Neuronal stem cell (in vitro differentiated cells): Measurements from ENCODE around the gene CD200R1L.

Experiments used
- DNase-seq: peaks from one replicate; pipeline ENCODE4 v3.0.0-alpha.2; 2013; ENCODE audit warnings: low spot score
- H2AFZ ChIP-seq: one replicate; pipeline ENCODE4 v1.6.1; 2013; ENCODE audit warnings: mild to moderate bottlenecking, low read length, inconsistent platforms
- H2AK5ac ChIP-seq: 2 replicates; pipeline ENCODE4 v1.6.1; 2013; ENCODE audit warnings: low read depth, mild to moderate bottlenecking, inconsistent platforms, low read length, moderate library complexity, mixed read lengths
- H2BK120ac ChIP-seq: 2 replicates; pipeline ENCODE4 v1.6.1; 2013; ENCODE audit warnings: low read depth, mild to moderate bottlenecking, inconsistent platforms, low read length, moderate library complexity, mixed read lengths
- H2BK12ac ChIP-seq: one replicate; pipeline ENCODE4 v1.6.1; 2013; ENCODE audit warnings: low read length, inconsistent platforms
- H2BK15ac ChIP-seq: 2 replicates; pipeline ENCODE4 v1.6.1; 2013; ENCODE audit warnings: mild to moderate bottlenecking, low read length, inconsistent platforms, mixed read lengths
- H2BK5ac ChIP-seq: one replicate; pipeline ENCODE4 v1.6.1; 2013; ENCODE audit warnings: inconsistent platforms, mild to moderate bottlenecking, low read length, moderate library complexity
- H3K14ac ChIP-seq: one replicate; pipeline ENCODE4 v1.6.1; 2013; ENCODE audit warnings: low read length, inconsistent platforms
- H3K18ac ChIP-seq: 2 replicates; pipeline ENCODE4 v1.6.1; 2013; ENCODE audit warnings: low read length, inconsistent platforms
- H3K23ac ChIP-seq: 2 replicates; pipeline ENCODE4 v1.6.1; 2013; ENCODE audit warnings: low read depth, mild to moderate bottlenecking, mixed read lengths, low read length, inconsistent platforms; ENCODE audit not compliant: poor library complexity
- H3K27ac ChIP-seq: replicated peaks from 3 replicates; pipeline ENCODE4 v1.5.1; 2013; ENCODE audit warnings: low read length, inconsistent platforms
- H3K27me3 ChIP-seq, 3 experiments: 2 replicates each; pipeline ENCODE4 v1.6.1; 2013; ENCODE audit warnings: low read length in 3 of 3, mild to moderate bottlenecking in 2 of 3, inconsistent platforms in 1 of 3, low read depth in 1 of 3, mixed read lengths in 1 of 3, moderate library complexity in 1 of 3; ENCODE audit not compliant: control insufficient read depth in 3 of 3, insufficient read depth in 3 of 3
- H3K36me3 ChIP-seq, 2 donors: replicated peaks in 1 of 2; 2 replicates each; pipeline ENCODE4 v1.6.1; 2013; ENCODE audit warnings: low read length in 2 of 2; ENCODE audit not compliant: control insufficient read depth in 2 of 2, insufficient read depth in 2 of 2
- H3K4ac ChIP-seq: 2 replicates; pipeline ENCODE4 v1.6.1; 2013; ENCODE audit warnings: inconsistent platforms, mild to moderate bottlenecking, low read length, moderate library complexity
- H3K4me1 ChIP-seq, 2 donors: 1 replicate in 1 of 2; 2 replicates in 1 of 2; pipeline ENCODE4 v1.6.1; 2013; ENCODE audit warnings: low read length in 2 of 2, low read depth in 1 of 2; ENCODE audit not compliant: control insufficient read depth in 2 of 2, insufficient read depth in 1 of 2
- H3K4me2 ChIP-seq: one replicate; pipeline ENCODE4 v1.6.1; 2013; ENCODE audit warnings: mild to moderate bottlenecking, low read length, inconsistent platforms; ENCODE audit not compliant: insufficient read depth, poor library complexity, severe bottlenecking
- H3K4me3 ChIP-seq, 2 donors: 2 replicates each; pipeline ENCODE4 v1.5.1; 2013; ENCODE audit warnings: low read length in 2 of 2, mild to moderate bottlenecking in 2 of 2, inconsistent platforms in 1 of 2, moderate library complexity in 1 of 2
- H3K79me1 ChIP-seq: one replicate; pipeline ENCODE4 v1.6.1; 2013; ENCODE audit warnings: low read depth, mild to moderate bottlenecking, inconsistent platforms, low read length, moderate library complexity
- H3K9ac ChIP-seq: one replicate; pipeline ENCODE4 v1.6.1; 2013; ENCODE audit warnings: mild to moderate bottlenecking, low read depth, low read length, inconsistent platforms; ENCODE audit not compliant: poor library complexity
- H3K9me3 ChIP-seq, 2 donors: replicated peaks in 1 of 2; 2 replicates each; pipeline versions ENCODE3 to v1.6.1; 2013; ENCODE audit warnings: low read length in 2 of 2, mild to moderate bottlenecking in 2 of 2, inconsistent platforms in 1 of 2, low read depth in 1 of 2, mixed read lengths in 1 of 2, moderate library complexity in 1 of 2; ENCODE audit not compliant: control insufficient read depth in 2 of 2, insufficient read depth in 1 of 2
- H4K8ac ChIP-seq: one replicate; pipeline ENCODE4 v1.6.1; 2013; ENCODE audit warnings: low read depth, mild to moderate bottlenecking, inconsistent platforms, low read length, moderate library complexity
- H4K91ac ChIP-seq: one replicate; pipeline ENCODE4 v1.6.1; 2013; ENCODE audit warnings: low read length, low read depth, mild to moderate bottlenecking, inconsistent platforms; ENCODE audit not compliant: poor library complexity
- WGBS, 2 donors: extraction: QIAGEN DNeasy Blood & Tissue Kit; methylation state at CpG; one replicate each; pipeline ENCODE4 v1.1.7; 2013; ENCODE audit warnings: missing lambda C conversion rate in 2 of 2, mixed read lengths in 1 of 2; ENCODE audit not compliant: insufficient read length in 2 of 2, insufficient replicate concordance in 1 of 2; ENCODE audit errors: extremely low coverage in 2 of 2; 5-methylcytosine and 5-hydroxymethylcytosine counted together

The CD200R1L gene

DNA sequence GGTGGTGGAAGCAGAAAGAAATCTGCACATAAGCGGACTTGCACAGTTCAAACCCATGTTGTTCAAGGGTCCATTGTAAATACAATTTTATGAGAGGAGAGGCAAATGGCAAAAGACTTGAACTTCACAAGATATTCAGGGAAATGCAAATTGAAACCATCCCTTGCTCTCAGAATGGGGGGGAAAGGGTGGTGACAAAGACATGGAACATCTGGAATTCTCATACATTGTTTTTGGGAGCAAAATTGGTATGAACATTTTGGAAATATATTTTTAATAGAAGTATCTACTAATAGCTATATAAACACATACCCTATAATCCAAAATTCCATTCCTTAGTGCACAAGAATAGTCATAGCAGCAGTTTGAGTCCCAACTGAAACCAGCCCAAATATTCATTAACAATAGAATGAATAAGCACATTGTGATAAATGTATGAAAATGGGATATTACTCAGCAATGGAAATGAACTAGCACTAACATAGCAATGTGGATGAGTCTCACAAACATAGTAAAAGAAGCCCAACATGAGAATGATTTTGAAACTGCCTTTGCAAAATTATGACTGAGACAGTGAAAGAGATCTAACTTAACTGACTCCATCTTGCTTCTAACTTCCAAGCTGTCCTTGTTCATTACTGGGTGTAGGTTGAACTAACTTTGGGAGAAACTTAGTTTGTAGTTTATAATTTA lies 77.2 kb downstream of the CD200R1L start:
- no peaks in the 10 kb centered on the region for H3K79me1 ChIP-seq
- H3K4me3 ChIP-seq = no peak overlapping the region
- WGBS, 2 donors = no CpG with 5 or more reads among the region's 1 CpG
- H3K9ac ChIP-seq = no peak overlapping the region
- no peak overlapping the region for H3K27ac ChIP-seq
- no peak overlapping the region for H3K4me2 ChIP-seq
- H2BK12ac ChIP-seq = no peak overlapping the region
- H2BK120ac ChIP-seq = no peak overlapping the region
- no peaks in the 10 kb centered on the region for H3K4me1 ChIP-seq
- no peak overlapping the region for H3K18ac ChIP-seq
- H3K36me3 ChIP-seq = no peaks in the 10 kb centered on the region
- H3K14ac ChIP-seq = no peak overlapping the region
- H3K27me3 ChIP-seq = no peaks in the 10 kb centered on the region
- no peak overlapping the region for H2BK15ac ChIP-seq
- no peak for DNase-seq
- H3K9me3 ChIP-seq = no peaks in the 10 kb centered on the region
- no peak overlapping the region for H4K91ac ChIP-seq
- H3K4ac ChIP-seq = no peak overlapping the region
- no peak overlapping the region for H2BK5ac ChIP-seq
- no peak overlapping the region for H3K23ac ChIP-seq
- H2AK5ac ChIP-seq = no peak overlapping the region
- H2AFZ ChIP-seq = no peak overlapping the region
- H4K8ac ChIP-seq = no peak overlapping the region

DNA sequence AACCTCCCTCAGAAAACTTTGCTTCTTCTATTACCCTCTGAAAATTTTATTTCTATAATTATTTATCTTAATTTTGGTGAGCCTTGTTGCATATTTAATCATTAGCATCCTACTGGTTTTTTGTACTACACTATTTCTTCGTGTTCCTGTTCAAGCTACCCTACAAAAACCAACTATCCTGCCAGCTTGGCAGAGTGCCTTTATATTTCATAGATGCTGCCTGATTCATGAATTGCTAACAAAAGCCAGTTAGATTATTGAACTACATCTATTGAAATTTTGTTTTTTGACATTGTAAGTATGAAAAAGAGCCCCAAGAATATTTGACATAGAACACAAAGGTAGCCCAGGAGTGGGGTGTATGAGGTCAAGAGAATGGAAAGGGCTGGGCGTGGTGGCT lies 78.9 kb downstream of the CD200R1L start:
- Histone ChIP-seq H3K23ac (no peak overlapping the region), H3K18ac (no peak overlapping the region), H3K14ac (no peak overlapping the region), H2BK120ac (no peak overlapping the region), H2AK5ac (no peak overlapping the region), H2BK15ac (no peak overlapping the region), H2BK5ac (no peak overlapping the region), H4K91ac (no peak overlapping the region), H2AFZ (no peak overlapping the region), H3K4ac (no peak overlapping the region), H3K4me3 (no peak overlapping the region), H4K8ac (no peak overlapping the region), H3K4me1 (no peaks in the 10 kb centered on the region), H3K9ac (no peak overlapping the region), H3K27me3 (no peaks in the 10 kb centered on the region), H3K79me1 (no peaks in the 10 kb centered on the region), H3K36me3 (no peaks in the 10 kb centered on the region), H2BK12ac (no peak overlapping the region), H3K4me2 (no peak overlapping the region), H3K9me3 (no peaks in the 10 kb centered on the region), H3K27ac (no peak overlapping the region)
- DNase-seq = no peak
- WGBS, 2 donors = no CpG with 5 or more reads among the region's 2 CpGs

DNA sequence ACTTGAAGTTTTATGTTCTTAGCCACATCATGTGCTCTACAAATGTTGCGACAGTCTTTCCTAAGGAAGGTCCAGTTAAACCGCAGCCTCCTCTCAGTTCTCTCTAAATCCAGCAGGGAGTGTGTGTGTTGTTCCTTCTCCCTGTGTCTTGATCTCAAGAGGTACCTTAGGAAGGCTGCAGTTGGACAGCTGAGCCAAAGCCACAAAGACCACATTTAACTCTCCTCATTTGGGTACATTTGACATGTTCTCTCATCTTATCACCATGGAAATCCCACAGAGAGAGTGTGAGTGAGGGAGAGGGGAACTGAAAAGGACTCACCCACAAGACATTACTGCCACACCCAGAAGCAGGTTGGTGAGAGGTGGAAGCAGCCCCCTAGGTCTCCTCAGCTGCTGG lies 79.5 kb downstream of the CD200R1L start:
- no peak overlapping the region for H3K14ac ChIP-seq
- no peaks in the 10 kb centered on the region for H3K27me3 ChIP-seq
- H3K9me3 ChIP-seq = no peaks in the 10 kb centered on the region
- H3K4me3 ChIP-seq = no peak overlapping the region
- H3K23ac ChIP-seq = peak overlapping the region; percentile 32
- H2BK120ac ChIP-seq = no peak overlapping the region
- no peak overlapping the region for H3K9ac ChIP-seq
- H3K36me3 ChIP-seq = no peaks in the 10 kb centered on the region
- no peak overlapping the region for H4K8ac ChIP-seq
- no peaks in the 10 kb centered on the region for H3K4me1 ChIP-seq
- H3K4me2 ChIP-seq = no peak overlapping the region
- no CpG with 5 or more reads among the region's 2 CpGs for WGBS, 2 donors
- no peak overlapping the region for H2BK12ac ChIP-seq
- no peak overlapping the region for H3K4ac ChIP-seq
- DNase-seq = no peak
- H2BK5ac ChIP-seq = no peak overlapping the region
- H2BK15ac ChIP-seq = no peak overlapping the region
- H2AFZ ChIP-seq = no peak overlapping the region
- H3K18ac ChIP-seq = no peak overlapping the region
- no peaks in the 10 kb centered on the region for H3K79me1 ChIP-seq
- no peak overlapping the region for H2AK5ac ChIP-seq
- no peak overlapping the region for H4K91ac ChIP-seq
- no peak overlapping the region for H3K27ac ChIP-seq
